GM18498 (cell line): ENCODE data around the gene E2F6.

Source experiments
- ATAC-seq: cut with Tn5 transposase; IDR thresholded peaks from one replicate; pipeline ENCODE4 v1.9.1; 2021; ENCODE audit warnings: mild to moderate bottlenecking, moderate library complexity; ENCODE audit not compliant: unreplicated experiment

Gene E2F6, protein sequence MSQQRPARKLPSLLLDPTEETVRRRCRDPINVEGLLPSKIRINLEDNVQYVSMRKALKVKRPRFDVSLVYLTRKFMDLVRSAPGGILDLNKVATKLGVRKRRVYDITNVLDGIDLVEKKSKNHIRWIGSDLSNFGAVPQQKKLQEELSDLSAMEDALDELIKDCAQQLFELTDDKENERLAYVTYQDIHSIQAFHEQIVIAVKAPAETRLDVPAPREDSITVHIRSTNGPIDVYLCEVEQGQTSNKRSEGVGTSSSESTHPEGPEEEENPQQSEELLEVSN

DNA sequence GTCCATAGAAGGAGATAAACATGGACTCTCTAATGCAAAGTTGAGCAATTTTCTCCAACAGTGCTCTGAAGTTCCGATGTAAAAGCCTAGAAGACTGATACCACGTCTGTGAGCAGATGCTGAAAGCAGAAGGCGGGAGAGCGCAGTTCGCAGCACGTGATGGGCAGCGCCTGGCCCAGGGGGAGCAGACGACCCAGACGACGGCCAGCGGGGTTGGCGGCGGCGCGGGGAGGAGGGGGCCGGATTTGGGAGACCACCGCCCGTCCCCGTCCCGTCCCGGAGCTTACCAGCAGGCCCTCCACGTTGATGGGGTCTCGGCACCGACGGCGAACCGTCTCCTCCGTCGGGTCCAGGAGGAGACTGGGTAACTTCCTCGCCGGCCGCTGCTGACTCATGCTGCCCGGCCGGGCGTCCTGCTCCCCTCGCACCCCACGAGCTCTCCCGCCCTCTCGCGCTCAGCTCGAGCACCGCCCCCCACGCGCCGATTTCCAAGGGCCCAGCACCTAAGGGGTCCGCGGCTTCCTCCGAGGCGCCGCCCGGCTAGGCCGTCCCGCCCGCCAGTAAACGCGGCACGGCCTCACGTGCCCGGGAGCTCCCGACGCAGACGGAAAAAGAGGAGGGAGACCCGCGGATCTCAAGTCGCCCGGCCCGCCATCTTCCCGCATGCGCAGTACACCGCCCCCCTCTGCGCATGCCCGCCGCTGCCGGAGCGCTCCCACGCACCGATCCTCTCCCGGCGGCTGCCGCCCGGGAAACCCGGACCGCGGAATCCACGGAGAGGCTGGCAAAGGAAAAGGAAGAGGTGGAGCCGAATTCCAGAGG is at the start of gene E2F6:
E2F6 (minus strand) TSS at position 677 of the 822 bp plus-strand sequence; CDS start at position 395, 282 bp downstream.
- peak; percentile 70 for ATAC-seq

DNA sequence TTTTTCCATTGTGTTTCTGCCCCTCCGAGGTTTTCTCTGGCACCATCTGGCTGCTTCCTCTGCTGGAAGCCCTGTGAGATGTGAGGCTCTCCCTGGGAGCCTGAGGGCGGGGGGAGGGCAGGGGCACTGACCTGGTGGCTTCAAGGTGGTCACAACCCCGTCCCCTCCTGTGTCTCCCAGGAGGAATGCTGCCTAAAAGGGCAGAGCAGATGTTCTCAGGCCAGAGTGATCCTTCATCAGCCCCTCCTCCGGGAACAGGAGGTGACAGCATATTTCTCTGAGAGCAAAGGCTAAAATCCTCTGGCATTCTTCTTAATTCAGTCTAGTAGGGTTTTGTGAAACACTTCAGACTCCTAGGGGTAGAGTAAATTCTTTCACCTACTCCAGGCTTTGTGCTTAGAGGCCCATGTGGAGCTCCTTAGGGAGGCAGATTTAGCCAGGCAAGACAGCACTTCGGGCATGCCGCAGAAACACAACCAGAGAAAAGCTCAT is 49.6 kb upstream of the E2F6 start:
- no peak for ATAC-seq

DNA sequence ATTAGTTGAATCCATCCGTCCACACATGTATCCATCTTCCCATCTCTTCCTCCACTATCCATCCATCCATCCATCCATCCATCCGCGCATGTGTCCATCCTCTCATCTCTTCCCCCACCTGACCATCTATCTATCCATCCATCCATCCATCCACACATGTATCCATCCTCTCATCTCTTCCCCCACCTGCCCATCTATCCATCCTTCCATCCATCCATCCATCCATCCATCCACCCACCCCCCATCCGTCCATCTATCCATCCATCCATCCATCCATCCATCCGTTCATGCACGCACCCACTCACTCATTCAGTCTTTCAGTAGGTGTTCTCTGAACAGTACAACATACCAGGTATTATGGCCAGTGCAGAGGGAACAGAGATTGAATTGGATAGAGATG is 48.9 kb upstream of the E2F6 start:
- ATAC-seq: no peak

DNA sequence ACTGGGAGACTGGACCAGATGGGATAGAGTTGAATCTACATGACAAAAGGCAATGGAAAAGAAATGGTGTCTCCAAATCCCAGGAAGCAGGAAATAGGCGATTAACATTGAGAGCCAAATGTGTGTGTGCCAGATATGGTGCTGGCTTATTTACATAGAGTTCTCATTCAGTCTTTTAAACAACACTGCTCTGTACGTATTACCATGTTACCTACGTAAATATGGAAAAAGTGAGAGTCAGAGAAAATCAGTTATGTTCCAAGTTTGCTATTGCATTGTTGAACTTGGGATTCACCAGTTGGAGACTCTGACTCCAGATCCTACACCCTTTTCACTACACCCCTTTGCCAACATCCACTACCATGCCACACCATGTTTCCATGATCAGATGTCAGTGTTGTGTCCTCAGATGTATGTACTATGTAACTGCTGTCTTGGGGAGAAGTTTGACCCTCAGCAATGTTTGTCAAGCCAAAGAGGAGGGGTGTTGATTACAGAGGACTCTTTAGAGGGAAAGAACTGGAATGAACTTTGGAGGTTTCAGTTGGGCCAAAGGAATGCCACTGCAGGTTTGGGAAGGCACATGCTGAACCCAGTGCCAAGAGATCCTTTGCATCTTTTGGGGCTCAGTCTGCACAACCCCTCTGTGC is 48.2 kb upstream of the E2F6 start:
- ATAC-seq: no peak

DNA sequence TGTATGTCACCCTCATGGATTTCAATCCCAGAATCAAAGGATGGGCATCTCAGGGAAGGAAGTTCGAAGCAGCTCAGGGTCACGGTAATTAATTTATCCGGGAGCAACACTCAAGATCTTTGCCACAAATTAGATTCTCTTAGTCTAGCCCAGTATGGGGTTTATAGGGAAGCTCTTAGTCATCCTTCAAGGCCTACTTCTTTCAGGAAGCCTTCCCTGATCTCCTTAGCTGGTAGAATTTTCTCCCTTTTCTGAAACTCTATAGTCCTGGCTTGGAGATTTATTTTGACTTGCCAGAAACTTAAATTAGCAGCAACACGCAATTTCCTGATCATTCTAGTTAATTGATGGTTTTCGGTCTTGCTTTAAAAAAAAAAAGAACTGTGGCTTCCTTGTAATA is 47.4 kb upstream of the E2F6 start:
- ATAC-seq: no peak

DNA sequence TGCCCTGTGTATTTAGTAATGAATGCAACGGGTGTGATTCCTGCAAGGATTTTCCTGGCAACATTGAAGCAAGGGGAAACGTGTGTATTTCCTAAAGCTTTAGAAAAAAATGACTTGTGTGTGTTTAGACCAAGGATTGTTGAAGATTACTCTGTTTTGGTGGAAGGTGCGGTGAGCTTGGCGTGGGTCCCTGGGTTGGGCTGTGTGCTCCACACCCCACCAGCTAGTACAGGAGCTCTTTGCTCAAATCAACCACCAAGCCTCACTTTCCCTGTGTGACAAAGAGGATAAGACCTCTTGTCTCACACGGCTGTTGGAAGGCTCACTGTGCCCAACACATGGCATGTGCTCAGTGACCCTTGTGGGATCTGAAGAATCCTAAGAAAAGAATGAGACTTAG is 46.5 kb upstream of the E2F6 start:
- ATAC-seq: no peak

DNA sequence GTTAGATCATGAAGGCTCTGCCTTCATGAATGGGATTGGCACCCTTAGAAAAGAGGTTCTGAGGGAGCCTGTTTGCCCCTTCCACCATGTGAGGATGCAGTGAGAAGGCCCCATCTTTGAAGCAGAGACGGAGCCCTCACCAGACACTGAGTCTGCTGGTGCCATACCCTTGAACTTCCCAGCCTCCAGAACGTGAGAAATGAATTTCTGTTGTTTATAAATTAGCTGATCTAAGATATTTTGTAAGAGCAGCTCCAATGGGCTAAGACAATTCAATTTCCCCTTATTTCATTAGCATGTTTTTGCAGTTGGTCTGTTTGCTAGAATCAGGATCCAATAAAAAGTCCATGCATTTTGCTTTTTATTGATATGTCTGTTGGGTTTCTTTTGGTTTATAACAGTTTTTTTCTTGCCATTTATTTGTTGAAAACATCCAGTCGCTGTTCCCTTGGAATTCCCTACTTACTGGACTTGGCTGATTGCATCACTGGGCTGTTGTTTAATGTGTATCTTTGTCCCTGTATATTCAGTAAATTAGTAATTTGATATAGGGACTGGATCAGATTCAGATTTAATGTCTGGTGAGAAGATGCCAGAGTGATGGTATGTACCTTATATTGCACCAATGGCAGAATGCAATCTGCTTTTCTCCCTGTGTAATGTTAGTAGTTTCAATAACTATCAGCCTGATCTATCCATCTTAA is 43.8 kb upstream of the E2F6 start:
- ATAC-seq: no peak

DNA sequence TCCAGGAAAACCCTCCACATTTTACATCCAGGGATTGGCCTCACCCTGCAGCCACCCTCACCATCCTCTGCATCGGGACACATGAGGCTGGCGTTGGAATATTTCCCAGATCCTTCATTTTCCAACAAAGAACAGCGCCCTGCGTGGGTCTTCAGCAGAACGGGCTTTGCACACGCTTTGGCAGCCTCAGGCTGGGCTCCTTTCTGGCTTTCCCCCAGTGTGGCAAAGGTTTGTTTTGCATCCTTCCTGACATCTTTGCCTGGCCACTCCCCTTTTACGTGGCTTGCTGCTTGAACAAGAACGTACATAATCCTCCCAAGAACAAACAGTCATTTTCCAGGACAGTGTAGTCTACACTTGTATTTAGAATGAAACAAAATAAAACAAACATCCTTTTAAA is 42.3 kb upstream of the E2F6 start:
- ATAC-seq: no peak

DNA sequence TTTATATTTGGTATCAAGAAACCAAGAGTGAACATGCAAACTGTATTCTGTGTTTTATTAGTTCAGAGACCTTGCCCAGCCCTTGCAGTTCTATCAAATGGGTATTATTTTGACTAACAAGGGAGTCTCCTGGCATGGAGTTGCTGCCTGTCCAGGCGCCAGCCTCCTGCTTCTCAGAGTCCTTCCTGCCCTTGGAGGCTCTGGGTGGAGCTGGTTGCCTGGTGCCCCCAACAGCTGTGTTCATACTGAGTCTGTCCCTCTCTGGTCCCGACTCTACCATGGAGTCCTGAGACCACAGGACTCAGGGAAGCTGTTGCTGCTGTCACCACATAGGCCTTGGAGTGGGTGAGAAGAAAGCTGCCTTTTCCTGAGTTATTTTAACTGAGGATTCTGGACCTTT is 41.6 kb upstream of the E2F6 start:
- no peak for ATAC-seq

DNA sequence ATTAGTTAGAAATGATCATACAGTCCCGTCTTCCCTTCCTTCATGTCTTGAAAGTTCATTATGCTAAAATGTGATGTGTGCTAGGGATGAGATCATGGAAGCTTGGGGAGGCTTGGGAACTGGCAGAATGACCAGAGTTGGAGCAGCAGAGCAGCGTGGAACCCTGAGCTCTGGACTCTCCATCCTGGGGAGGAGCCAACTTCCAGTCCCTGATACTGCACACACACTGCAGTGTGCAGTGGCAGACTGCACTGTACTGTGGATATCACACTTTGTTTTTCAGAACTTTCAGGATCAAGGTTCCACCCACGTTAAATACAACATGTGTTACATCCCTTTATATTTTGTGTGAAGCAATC is 40.6 kb upstream of the E2F6 start:
- no peak for ATAC-seq

DNA sequence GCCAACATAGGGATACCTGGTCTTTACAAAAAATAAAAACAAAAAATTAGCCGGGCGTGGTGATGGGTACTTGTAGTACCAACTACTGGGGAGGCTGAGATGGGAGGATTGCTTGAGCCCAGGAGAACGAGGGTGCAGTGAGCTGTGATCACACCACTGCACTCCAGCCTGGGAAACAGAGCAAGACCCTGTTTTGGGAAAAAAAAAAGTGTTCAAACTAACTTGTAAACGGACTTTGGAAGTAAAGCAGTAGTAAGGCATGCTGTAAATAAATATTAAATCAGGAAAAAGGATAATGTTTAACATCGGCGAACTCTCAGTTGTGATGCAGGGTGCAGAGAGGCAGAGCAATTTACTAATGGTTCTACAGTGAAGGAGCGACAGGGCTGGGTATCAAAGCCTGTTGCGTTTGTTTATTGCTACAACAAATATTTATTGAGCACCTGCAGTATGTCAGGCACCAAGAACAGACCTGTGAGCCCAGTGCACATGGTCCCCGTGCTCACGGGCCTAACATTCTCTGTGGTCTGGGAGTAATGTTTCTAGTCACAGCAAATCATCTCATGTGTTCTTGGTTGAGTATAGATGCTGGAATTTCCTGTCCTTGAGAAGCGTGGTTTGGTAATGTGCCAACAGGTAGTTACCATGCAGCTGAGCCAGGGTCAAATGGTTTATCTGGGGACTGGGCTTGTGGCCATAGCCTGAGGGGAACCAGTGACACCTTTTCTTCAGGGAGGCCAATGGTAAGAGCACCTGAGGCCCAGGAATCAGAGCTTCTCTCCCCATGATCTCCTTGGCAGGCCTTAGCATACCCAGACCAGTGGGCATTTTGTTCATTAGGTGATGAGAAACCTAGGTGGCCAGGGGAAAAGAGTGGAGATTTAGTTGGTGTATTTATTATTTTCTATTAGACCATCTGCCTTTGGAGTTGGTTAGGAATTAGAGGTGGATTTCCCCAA is 40.0 kb upstream of the E2F6 start:
- ATAC-seq: peak; percentile 68

DNA sequence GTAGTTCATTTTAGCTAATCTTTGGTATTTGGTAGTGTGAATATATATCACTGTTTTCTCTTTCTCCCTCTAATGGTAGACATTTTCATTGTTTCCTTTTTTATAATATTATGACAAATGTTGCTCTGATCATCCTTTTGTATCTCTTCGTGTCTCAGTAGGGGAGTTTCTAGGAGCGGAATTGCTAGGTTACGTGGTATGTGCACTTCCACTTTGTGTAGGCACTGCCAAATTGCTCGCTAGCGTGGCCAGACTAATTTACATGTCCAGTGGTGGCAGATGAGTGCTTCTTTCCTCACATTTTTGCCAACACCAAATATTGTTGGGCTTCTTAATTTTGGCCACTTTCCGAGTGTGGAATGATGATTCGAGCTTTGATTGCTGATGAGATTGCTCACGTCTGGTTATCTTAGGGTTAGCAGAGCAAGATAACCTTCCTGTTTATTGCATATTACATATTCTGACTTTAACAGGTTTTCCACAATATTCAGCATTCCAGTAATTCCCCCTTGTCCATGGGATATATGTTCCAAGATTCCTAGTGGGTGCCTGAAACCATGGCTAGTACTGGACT is 37.5 kb upstream of the E2F6 start:
- ATAC-seq: no peak

DNA sequence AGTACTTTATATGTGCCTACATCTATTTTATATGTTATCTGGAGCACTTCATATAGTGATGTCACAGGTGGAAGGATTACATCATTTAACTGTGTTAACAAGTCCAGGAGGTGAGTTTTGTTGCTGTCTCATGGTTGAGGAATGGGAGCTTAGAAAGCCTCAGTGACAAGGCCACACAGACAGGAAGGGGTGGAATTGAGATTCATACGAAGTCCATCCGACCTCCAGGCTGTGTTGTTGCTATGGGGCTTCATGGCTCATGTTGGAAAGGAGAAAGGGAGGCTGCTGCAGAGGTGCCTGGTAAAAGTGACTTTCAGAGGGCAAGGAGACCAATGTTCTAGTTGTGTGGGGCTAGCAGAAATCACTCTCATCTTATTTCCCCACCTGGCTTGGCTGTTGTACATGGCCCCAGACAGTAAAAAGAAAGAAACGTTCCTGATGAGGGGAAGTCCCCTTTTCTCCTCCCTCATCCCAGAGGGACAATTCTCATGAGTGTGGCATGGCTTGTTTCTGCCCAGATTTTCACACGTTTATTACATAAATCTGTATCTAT is 36.9 kb upstream of the E2F6 start:
- no peak for ATAC-seq

DNA sequence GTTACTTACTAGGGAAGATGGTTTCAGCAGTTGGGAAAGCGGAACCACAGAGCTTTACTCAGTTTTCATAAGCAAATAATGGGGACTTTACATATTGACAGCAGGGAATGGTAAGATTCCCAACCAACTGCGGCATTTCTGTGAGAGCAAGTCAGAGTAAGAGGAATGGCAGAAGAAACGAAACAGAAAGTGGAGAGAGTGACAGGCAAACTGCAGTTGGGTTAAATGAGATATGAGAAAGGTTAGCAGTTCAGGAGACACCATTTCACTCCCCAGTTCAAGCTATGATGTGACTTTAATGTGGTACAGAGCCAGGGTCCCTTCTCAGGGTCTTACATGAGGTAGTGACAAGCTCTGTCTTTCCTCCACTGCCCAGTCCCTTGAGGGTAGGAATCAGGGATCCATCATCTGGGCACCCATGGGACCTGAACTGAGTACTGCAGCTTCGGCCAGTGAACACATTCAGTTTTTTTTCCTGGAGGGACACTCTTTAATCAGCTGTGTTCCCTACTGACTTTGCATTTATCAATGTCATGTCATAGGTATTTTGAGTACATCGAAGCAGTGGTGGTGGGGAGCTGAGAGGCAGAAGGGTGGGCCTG is 34.8 kb upstream of the E2F6 start:
- peak; percentile 45 for ATAC-seq

DNA sequence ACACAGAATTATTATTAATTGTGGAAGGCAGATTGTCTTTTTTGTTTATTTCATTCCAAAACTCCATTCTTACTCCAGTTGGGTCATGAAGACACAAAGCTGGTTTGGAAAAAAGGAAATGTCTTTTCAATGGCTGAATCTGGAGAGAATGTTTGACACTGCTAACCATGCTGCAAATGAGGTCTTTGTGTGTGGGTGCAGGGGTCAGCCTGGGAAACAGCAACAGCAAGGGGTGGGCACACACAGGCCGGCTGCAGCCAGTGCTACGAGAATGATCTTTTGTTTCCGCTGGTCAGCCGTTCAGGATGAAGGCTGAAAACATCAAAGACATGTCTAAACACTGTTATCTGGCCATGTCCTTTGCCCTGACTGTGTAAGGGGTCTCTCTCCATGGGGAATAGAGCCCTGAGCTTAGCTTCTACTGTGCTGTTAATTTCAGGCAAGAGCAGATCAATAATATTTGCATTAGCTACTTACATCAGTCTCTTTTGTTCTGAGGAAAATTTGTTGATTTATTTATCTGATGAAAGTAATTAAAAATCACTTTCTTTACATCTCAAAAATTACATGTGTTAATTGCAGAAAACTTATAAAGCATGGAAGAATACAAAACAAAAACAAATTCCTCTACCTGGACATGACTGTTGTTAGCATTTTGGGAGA is 33.3 kb upstream of the E2F6 start:
- no peak for ATAC-seq

DNA sequence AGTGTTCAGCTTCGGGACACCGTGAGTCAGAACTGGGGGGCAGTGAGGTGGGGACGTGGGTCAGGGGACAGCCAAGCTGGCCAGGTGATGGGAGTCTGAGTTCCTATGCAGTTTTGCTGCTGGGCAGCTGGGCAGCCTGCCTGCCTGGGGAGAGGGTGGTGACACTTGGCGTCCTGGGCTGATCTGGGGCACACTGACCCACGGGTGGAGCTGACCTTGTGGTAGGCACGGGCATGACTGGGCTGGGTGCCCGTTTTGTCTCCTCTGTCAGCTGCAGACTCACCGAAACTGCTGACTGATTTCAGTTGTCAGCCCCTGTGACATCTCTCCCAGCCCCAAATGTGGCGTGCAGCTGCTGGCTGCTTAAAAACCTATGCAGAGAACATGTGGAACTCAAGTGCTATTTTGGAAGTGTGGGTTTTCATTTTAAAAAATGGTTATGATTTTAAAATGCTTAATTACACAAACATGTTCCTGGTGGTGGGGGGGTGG is 32.6 kb upstream of the E2F6 start:
- peak; percentile 94 for ATAC-seq

DNA sequence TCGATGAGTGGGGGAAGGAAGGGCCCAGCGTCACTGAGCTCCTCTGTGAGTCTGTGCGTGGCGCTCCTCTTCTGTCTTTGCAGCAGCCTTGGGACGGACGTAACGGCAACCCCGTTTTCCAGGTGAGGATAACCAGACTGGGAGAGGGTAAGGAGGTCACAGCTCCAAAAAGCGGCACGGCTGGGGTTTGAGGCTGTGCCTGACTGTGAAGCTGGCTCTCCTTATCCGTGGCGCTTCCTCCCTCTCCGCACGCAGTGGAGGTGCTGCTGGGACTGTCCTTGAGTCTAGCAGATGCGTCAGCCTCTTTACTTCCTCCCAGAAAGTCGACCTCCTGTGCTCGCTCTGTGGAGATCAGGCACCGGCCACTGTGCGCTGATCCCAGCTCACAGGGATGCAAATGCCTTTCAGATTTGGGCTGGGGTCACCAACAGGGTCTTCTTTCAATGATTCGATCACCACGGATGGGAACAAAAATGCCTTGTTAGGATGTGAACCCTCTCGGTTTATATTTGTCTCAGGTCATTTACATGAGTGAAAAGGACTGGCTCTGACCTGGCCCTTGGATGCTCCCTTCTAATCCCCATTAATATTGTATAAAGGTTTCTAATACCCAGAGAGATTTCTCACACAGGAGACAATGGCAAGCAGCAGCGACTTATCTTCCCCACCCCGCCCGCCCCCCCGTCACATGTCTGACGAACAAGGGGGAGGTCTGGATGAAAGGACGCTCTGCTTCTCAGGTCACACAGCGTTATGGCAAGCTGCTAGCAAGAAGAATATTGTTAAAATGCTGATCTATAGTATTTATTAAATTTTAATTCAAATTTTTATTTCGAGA is 30.1 kb upstream of the E2F6 start:
- ATAC-seq: no peak
